ENCODE measurements around the gene ATP4B. TPM values are rescaled to one million over a fixed set of nuclear protein-coding genes. Genes with fewer than 3 reads are reported as not detected.
A peak's percentile ranks its signal among the peaks of the same experiment; 100 is the strongest.

ATP4B gene
- polyA plus RNA-seq, 2 of the 4 experiments (the other 2 are of a cell fraction) = not detected

GRCh38 chr13:113672002-113672651 lies 14.1 kb upstream of the ATP4B start:
- DNase-seq (ENCODE audit: low read depth in 1 of 2, low spot score in 1 of 2) = no peak
- Histone ChIP-seq H3K4me2 (no peak overlapping the region), H3K27ac (no peak overlapping the region), H3K4me3 (no peak overlapping the region), H3K4me1 (no peaks in the 10 kb centered on the region), H3K9me3 (no peaks in the 10 kb centered on the region)
- peak in 1 of 2 experiments; percentile 43; a peak in 1 of 6 replicates for ATAC-seq
- ChIA-PET CTCF (interaction anchor here (1.2 kb wide), 1 partner anchor 53 kb away, joined by 4 read pairs; no protein-coding TSS in a partner anchor), POLR2A (no interaction called here)
- TF ChIP-seq MAFK (IDR thresholded peaks at IDR 0.05; ENCODE audit: partially characterized antibody) (no peak), NR3C1 (IDR thresholded peaks at IDR 0.05) (no peak), BCL3 (IDR thresholded peaks at IDR 0.05) (no peak)
- FAIRE-seq = no peak
- 48% methylated on average over 17 of the region's 18 CpGs for WGBS (ENCODE audit: missing lambda C conversion rate)

- POLR2A ChIA-PET = no interaction called here
- Histone ChIP-seq H3K4me1 (no peaks in the 10 kb centered on the region), H3K4me2 (no peak overlapping the region), H3K9me3 (no peaks in the 10 kb centered on the region), H3K4me3 (no peak overlapping the region), H3K27ac (no peak overlapping the region)
- ATAC-seq (no peak), FAIRE-seq (no peak), DNase-seq (ENCODE audit: low read depth in 1 of 2, low spot score in 1 of 2) (no peak)
- no peak for TF ChIP-seq CTCF (IDR thresholded peaks at IDR 0.05)
- no peak for TF ChIP-seq RNF2 (IDR thresholded peaks at IDR 0.05; ENCODE audit: borderline replicate concordance, low read depth)
- no peak for TF ChIP-seq BCL3 (IDR thresholded peaks at IDR 0.05)
- CTCF ChIA-PET = interaction anchor here (1.2 kb wide), 1 partner anchor 53 kb away, joined by 4 read pairs; no protein-coding TSS in a partner anchor
- 83% methylated on average over 40 of the region's 54 CpGs for WGBS (ENCODE audit: missing lambda C conversion rate)
Observed at GRCh38 chr13:113671066-113672001, 13.3 kb upstream of the ATP4B start.

GRCh38 chr13:113670541-113670940 lies 12.5 kb upstream of the ATP4B start:
- ATAC-seq (no peak), FAIRE-seq (no peak), DNase-seq (ENCODE audit: low read depth in 1 of 2, low spot score in 1 of 2) (no peak)
- TF ChIP-seq RFX5 (IDR thresholded peaks at IDR 0.05) (no peak), JUNB (IDR thresholded peaks at IDR 0.05) (no peak), SREBF2 (IDR thresholded peaks at IDR 0.05) (no peak), HDAC2 (IDR thresholded peaks at IDR 0.05) (no peak), E2F6 (IDR thresholded peaks at IDR 0.05; ENCODE audit: borderline replicate concordance, low read depth) (no peak), HEYL (CRISPR knock-in tag; IDR thresholded peaks at IDR 0.05) (no peak), FOSB (CRISPR knock-in tag; IDR thresholded peaks at IDR 0.05) (no peak), KDM5A (IDR thresholded peaks at IDR 0.05) (no peak), HOXB5 (CRISPR knock-in tag; IDR thresholded peaks at IDR 0.05) (no peak), ESRRA (IDR thresholded peaks at IDR 0.05; ENCODE audit: borderline replicate concordance, low read length) (no peak), RAD21 (conservative IDR thresholded peaks at IDR 0.05 in 1 of 2, IDR thresholded peaks at IDR 0.05 in 1 of 2) (no peak), CBX2 (IDR thresholded peaks at IDR 0.05; ENCODE audit: borderline replicate concordance, low read depth) (no peak)
- Histone ChIP-seq H3K9me3 (no peaks in the 10 kb centered on the region), H3K4me1 (no peaks in the 10 kb centered on the region), H3K27ac (no peak overlapping the region), H3K4me3 (no peak overlapping the region), H3K4me2 (no peak overlapping the region)
- ChIA-PET POLR2A (no interaction called here), CTCF (no interaction called here)
- 97% methylated on average over 6 of the region's 19 CpGs for WGBS (ENCODE audit: missing lambda C conversion rate)
